ENCODE measurements around the gene PHOSPHO2.

DNA sequence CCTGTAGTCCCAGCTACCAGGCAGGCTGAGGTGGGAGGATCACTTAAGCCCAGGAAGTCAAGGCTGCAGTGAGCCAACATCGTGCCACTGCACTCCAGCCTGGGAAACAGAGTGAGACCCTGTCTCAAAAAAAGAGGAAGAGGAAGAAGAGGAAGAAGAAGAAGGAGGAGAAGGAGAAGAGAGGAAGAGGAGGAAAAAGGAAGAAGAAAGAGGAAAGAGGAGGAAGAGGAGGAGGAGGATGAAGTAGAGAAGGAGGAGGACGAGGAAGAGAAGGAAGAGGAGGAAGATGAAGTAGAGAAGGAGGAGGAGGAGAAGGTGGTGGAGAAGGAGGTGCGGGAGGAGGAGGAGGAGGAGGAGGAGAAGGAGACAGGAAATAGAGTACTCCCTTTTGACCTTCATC is 38.1 kb upstream of the PHOSPHO2 start:
- TF ChIP-seq, protein P1, sequence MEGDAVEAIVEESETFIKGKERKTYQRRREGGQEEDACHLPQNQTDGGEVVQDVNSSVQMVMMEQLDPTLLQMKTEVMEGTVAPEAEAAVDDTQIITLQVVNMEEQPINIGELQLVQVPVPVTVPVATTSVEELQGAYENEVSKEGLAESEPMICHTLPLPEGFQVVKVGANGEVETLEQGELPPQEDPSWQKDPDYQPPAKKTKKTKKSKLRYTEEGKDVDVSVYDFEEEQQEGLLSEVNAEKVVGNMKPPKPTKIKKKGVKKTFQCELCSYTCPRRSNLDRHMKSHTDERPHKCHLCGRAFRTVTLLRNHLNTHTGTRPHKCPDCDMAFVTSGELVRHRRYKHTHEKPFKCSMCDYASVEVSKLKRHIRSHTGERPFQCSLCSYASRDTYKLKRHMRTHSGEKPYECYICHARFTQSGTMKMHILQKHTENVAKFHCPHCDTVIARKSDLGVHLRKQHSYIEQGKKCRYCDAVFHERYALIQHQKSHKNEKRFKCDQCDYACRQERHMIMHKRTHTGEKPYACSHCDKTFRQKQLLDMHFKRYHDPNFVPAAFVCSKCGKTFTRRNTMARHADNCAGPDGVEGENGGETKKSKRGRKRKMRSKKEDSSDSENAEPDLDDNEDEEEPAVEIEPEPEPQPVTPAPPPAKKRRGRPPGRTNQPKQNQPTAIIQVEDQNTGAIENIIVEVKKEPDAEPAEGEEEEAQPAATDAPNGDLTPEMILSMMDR (IDR thresholded peaks at IDR 0.05; ENCODE audit: insufficient read depth, low read length), result no peak
- no peak for TF ChIP-seq POLR2AphosphoS5 (IDR thresholded peaks at IDR 0.05; ENCODE audit: low read depth)
- TF ChIP-seq, protein P2, sequence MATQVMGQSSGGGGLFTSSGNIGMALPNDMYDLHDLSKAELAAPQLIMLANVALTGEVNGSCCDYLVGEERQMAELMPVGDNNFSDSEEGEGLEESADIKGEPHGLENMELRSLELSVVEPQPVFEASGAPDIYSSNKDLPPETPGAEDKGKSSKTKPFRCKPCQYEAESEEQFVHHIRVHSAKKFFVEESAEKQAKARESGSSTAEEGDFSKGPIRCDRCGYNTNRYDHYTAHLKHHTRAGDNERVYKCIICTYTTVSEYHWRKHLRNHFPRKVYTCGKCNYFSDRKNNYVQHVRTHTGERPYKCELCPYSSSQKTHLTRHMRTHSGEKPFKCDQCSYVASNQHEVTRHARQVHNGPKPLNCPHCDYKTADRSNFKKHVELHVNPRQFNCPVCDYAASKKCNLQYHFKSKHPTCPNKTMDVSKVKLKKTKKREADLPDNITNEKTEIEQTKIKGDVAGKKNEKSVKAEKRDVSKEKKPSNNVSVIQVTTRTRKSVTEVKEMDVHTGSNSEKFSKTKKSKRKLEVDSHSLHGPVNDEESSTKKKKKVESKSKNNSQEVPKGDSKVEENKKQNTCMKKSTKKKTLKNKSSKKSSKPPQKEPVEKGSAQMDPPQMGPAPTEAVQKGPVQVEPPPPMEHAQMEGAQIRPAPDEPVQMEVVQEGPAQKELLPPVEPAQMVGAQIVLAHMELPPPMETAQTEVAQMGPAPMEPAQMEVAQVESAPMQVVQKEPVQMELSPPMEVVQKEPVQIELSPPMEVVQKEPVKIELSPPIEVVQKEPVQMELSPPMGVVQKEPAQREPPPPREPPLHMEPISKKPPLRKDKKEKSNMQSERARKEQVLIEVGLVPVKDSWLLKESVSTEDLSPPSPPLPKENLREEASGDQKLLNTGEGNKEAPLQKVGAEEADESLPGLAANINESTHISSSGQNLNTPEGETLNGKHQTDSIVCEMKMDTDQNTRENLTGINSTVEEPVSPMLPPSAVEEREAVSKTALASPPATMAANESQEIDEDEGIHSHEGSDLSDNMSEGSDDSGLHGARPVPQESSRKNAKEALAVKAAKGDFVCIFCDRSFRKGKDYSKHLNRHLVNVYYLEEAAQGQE (IDR thresholded peaks at IDR 0.05; ENCODE audit: insufficient replicate concordance, low read depth), result no peak
- TF ChIP-seq GABPA (IDR thresholded peaks at IDR 0.05; ENCODE audit: low read depth), result no peak
- TF ChIP-seq SPI1 (IDR thresholded peaks at IDR 0.05; ENCODE audit: borderline replicate concordance, low read depth), result peak; percentile 30; the same call in 1 of the 2 replicates

All from HL-60 (cell line).